HCT116 (cell line): ENCODE measurements around the gene ICE1.

Source experiments
- EGR1 ChIP-seq: IDR thresholded peaks from 2 replicates; pipeline ENCODE4 v1.6.1; 2012; ENCODE audit warnings: low read depth
- ELF1 ChIP-seq: IDR thresholded peaks from 2 replicates; pipeline ENCODE4 v1.6.1; 2012; ENCODE audit warnings: low read depth, borderline replicate concordance
- EZH2 ChIP-seq: fragments of 200-600 bp; sonication (generic); IDR thresholded peaks from 2 replicates; pipeline ENCODE4 v1.6.1; 2017; ENCODE audit warnings: antibody characterized with exemption, mixed run types
- EZH2phosphoT487 ChIP-seq: fragments of 200-600 bp; IDR thresholded peaks from 2 replicates; pipeline ENCODE4 v1.6.1; 2018; ENCODE audit warnings: antibody characterized with exemption, borderline replicate concordance
- JUND ChIP-seq: IDR thresholded peaks from 2 replicates; pipeline ENCODE4 v1.6.1; 2012
- POLR2A ChIP-seq: IDR thresholded peaks from 2 replicates; pipeline ENCODE4 v1.7.0; 2011; ENCODE audit warnings: borderline replicate concordance; ENCODE audit not compliant: insufficient read depth, insufficient read length; ENCODE audit errors: extremely low read depth
- RAD21 ChIP-seq: IDR thresholded peaks from 2 replicates; pipeline ENCODE4 v1.6.1; 2012; ENCODE audit warnings: low read depth, mild to moderate bottlenecking
- TCF7L2 ChIP-seq: IDR thresholded peaks from 2 replicates; pipeline ENCODE4 v1.7.0; 2011; ENCODE audit warnings: borderline replicate concordance, inconsistent platforms; ENCODE audit not compliant: insufficient read depth, insufficient read length; ENCODE audit errors: extremely low read depth
- YY1 ChIP-seq: IDR thresholded peaks from 2 replicates; pipeline ENCODE4 v1.6.1; 2011; ENCODE audit warnings: low read length, low read depth, moderate library complexity, mild to moderate bottlenecking; ENCODE audit not compliant: insufficient replicate concordance; ENCODE audit errors: extremely low read depth
- ZNF274 ChIP-seq: fragments of 200-500 bp; sonication (Bioruptor generic); IDR thresholded peaks from 2 replicates; pipeline ENCODE4 v1.6.1; 2014; ENCODE audit warnings: mild to moderate bottlenecking, low read depth, low read length, inconsistent platforms
- TF ChIP-seq, protein P1 (sequence below), 3 experiments: fragments of 200-600 bp in 1 of 3; sonication (generic) in 1 of 3; IDR thresholded peaks in 2 of 3; conservative IDR thresholded peaks in 1 of 3; 2 replicates each; pipeline ENCODE4 v1.5.1; 2012 to 2017; ENCODE audit warnings: low read depth in 2 of 3, low read length in 2 of 3, antibody characterized with exemption in 1 of 3, borderline replicate concordance in 1 of 3, control low read depth in 1 of 3, mild to moderate bottlenecking in 1 of 3, mixed read lengths in 1 of 3, mixed run types in 1 of 3, moderate library complexity in 1 of 3; ENCODE audit not compliant: insufficient read depth in 1 of 3
- TF ChIP-seq, protein P2 (sequence below): IDR thresholded peaks from 2 replicates; pipeline ENCODE4 v1.6.1; 2012
- TF ChIP-seq, protein P3 (sequence below): IDR thresholded peaks from 2 replicates; pipeline ENCODE4 v1.6.1; 2012; ENCODE audit warnings: low read depth
- TF ChIP-seq, protein P4 (sequence below): IDR thresholded peaks from 2 replicates; pipeline ENCODE4 v1.6.1; 2011; ENCODE audit warnings: mild to moderate bottlenecking, low read length, moderate library complexity; ENCODE audit not compliant: insufficient replicate concordance; ENCODE audit errors: extremely low read depth

DNA sequence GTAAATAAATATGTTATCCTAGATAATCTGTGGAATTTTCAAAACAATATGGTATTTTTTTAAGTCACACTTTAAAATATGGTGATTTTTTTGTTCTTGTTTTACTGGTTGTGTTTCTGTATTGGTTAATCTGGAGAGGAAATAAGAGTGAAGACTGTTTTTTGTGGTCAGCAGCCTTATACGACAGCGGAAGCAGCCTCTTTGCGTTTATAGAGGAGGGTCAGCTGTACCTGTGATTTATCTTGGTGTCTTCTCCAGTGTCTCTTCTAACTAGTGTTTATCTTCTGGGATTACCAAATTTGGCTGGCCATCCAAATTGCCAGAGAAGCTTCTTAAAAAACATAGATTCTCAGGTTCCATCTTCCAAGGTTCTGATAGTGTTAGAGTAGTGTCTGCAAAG lies 58.7 kb downstream of the ICE1 start:
- TF ChIP-seq, protein P1, sequence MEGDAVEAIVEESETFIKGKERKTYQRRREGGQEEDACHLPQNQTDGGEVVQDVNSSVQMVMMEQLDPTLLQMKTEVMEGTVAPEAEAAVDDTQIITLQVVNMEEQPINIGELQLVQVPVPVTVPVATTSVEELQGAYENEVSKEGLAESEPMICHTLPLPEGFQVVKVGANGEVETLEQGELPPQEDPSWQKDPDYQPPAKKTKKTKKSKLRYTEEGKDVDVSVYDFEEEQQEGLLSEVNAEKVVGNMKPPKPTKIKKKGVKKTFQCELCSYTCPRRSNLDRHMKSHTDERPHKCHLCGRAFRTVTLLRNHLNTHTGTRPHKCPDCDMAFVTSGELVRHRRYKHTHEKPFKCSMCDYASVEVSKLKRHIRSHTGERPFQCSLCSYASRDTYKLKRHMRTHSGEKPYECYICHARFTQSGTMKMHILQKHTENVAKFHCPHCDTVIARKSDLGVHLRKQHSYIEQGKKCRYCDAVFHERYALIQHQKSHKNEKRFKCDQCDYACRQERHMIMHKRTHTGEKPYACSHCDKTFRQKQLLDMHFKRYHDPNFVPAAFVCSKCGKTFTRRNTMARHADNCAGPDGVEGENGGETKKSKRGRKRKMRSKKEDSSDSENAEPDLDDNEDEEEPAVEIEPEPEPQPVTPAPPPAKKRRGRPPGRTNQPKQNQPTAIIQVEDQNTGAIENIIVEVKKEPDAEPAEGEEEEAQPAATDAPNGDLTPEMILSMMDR (IDR thresholded peaks at IDR 0.05 in 2 of 3, conservative IDR thresholded peaks at IDR 0.05 in 1 of 3; ENCODE audit: borderline replicate concordance in 1 of 3, insufficient read depth in 1 of 3, low read depth in 2 of 3, low read length in 2 of 3), result no peak
- TF ChIP-seq, protein P2, sequence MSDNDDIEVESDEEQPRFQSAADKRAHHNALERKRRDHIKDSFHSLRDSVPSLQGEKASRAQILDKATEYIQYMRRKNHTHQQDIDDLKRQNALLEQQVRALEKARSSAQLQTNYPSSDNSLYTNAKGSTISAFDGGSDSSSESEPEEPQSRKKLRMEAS, result no peak
- TF ChIP-seq POLR2A, result no peak
- TF ChIP-seq EGR1, result no peak
- TF ChIP-seq, protein P3, sequence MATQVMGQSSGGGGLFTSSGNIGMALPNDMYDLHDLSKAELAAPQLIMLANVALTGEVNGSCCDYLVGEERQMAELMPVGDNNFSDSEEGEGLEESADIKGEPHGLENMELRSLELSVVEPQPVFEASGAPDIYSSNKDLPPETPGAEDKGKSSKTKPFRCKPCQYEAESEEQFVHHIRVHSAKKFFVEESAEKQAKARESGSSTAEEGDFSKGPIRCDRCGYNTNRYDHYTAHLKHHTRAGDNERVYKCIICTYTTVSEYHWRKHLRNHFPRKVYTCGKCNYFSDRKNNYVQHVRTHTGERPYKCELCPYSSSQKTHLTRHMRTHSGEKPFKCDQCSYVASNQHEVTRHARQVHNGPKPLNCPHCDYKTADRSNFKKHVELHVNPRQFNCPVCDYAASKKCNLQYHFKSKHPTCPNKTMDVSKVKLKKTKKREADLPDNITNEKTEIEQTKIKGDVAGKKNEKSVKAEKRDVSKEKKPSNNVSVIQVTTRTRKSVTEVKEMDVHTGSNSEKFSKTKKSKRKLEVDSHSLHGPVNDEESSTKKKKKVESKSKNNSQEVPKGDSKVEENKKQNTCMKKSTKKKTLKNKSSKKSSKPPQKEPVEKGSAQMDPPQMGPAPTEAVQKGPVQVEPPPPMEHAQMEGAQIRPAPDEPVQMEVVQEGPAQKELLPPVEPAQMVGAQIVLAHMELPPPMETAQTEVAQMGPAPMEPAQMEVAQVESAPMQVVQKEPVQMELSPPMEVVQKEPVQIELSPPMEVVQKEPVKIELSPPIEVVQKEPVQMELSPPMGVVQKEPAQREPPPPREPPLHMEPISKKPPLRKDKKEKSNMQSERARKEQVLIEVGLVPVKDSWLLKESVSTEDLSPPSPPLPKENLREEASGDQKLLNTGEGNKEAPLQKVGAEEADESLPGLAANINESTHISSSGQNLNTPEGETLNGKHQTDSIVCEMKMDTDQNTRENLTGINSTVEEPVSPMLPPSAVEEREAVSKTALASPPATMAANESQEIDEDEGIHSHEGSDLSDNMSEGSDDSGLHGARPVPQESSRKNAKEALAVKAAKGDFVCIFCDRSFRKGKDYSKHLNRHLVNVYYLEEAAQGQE, result no peak
- no peak for TF ChIP-seq TCF7L2
- no peak for TF ChIP-seq EZH2
- no peak for TF ChIP-seq YY1
- no peak for TF ChIP-seq ELF1
- no peak for TF ChIP-seq ZNF274
- no peak for TF ChIP-seq EZH2phosphoT487
- no peak for TF ChIP-seq JUND
- TF ChIP-seq, protein P4, sequence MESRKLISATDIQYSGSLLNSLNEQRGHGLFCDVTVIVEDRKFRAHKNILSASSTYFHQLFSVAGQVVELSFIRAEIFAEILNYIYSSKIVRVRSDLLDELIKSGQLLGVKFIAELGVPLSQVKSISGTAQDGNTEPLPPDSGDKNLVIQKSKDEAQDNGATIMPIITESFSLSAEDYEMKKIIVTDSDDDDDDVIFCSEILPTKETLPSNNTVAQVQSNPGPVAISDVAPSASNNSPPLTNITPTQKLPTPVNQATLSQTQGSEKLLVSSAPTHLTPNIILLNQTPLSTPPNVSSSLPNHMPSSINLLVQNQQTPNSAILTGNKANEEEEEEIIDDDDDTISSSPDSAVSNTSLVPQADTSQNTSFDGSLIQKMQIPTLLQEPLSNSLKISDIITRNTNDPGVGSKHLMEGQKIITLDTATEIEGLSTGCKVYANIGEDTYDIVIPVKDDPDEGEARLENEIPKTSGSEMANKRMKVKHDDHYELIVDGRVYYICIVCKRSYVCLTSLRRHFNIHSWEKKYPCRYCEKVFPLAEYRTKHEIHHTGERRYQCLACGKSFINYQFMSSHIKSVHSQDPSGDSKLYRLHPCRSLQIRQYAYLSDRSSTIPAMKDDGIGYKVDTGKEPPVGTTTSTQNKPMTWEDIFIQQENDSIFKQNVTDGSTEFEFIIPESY, result no peak
- no peak for TF ChIP-seq RAD21
